GM15510 (cell line): ENCODE measurements around the gene HEXD.

Experiments used
- POLR2A ChIP-seq: IDR thresholded peaks from 3 replicates; pipeline ENCODE4 v1.6.1; 2011; ENCODE audit warnings: borderline replicate concordance; ENCODE audit not compliant: insufficient read length; ENCODE audit errors: extremely low read depth

Gene HEXD

DNA sequence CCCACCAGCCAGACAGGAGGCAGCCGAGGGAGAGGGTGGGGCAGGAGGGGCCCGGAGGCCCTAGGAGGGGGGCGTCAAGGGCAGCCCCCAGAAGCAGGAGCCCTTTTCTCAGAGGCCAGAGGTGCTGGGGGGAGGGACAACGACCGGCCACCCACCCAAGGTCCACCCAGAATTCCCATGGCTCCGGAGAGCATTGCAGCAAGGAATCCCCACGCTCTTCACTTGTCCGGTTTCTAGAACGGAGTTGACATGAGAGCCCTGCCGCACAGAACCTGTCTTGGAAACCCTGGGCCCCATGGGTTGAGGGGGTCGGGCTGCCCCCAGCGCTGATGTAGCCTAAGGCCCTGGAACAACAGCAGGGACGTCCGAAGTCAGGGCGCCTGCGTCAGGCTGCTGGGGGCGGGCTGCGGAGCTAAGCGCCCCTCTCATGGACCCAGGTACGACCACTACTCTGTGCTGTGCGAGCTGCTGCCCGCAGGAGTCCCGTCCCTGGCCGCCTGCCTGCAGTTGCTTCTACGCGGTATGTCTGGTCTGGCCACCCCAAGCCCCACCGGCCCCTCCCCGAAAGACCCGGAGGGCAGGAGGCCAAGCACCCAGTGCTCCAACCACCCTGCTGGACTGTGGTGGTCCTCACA lies 21.2 kb downstream of the HEXD start:
- peak; percentile 11 for TF ChIP-seq POLR2A

DNA sequence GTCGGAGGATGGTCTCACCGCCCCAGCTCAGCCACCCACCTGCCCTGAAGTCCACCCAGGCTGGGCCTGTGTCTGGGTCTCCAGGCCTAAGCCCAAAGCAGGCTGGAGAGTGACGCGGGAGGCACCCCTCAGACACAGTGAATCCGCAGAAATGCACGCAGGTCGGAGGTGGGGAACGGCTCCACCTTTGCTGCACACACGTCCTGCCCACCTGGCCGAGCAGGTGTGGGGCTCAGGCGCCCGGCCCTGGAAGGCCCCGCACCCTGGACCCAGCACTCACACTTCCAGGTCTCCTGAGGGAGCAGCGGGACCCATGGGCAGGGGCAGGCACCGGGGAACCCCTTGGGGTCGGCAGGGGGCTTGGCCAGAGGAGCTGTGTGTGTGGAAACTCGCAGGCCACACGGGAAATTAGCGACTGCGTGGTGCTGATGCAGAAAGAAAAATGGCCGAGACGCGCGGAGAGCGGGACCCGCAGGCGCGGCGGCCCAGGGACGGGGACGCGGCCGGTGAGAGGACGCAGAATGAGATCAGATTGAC lies 21.8 kb downstream of the HEXD start:
- no peak for TF ChIP-seq POLR2A

DNA sequence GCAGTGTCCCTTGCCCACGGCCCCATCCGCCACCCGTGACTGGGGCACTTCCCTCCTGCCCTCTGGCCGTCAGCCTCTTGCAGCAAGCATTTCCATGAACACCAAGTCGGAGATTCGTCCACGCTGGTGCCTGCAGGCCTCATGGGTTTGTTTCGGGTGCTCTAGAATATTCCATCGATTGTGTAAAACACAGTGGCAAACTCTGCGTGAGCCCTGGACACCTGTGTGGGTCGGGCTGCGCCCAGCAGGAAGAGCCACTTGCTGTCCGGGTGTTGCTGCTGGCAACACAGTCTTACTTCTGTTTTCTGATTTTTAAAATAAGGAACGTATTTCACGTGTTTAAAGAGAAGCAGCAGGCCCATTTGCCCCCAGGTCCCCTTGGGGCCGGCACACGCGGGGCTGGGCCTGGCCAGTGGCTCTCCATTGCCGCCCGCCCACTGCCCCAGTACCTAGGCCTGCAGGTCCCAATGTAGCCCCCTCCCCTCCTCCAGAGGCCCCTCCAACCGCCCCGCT lies 22.4 kb downstream of the HEXD start:
- peak; percentile 25 for TF ChIP-seq POLR2A

DNA sequence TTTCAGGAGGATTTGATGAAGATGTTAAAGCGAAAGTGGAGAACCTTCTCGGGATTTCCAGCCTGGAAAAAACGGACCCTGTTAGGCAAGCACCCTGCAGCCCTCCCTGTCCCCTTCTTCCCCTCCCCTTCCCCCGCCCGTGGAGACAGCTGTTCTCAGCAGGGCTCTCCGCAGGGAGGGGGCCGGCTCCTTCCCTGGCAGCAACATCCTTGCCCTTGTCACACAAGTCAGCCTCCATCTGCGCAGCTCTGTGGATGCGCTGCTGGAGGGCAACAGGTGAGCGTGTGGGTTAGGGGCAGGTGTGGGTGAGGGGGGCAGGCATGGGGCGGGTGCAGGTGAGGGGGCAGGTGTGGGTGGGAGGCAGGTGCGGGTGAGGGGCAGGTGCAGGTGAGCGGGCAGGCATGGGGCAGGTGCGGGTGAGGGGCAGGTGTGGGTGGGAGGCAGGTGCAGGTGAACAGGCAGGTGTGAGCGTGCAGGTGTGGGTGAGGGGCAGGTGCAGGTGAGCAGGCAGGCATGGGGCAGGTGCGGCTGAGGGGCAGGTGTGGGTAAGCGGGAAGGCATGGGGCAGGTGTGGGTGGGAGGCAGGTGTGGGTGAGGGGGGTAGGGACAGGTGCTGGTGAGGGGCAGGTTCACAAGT lies 23.0 kb downstream of the HEXD start:
- TF ChIP-seq POLR2A, result peak; percentile 12

DNA sequence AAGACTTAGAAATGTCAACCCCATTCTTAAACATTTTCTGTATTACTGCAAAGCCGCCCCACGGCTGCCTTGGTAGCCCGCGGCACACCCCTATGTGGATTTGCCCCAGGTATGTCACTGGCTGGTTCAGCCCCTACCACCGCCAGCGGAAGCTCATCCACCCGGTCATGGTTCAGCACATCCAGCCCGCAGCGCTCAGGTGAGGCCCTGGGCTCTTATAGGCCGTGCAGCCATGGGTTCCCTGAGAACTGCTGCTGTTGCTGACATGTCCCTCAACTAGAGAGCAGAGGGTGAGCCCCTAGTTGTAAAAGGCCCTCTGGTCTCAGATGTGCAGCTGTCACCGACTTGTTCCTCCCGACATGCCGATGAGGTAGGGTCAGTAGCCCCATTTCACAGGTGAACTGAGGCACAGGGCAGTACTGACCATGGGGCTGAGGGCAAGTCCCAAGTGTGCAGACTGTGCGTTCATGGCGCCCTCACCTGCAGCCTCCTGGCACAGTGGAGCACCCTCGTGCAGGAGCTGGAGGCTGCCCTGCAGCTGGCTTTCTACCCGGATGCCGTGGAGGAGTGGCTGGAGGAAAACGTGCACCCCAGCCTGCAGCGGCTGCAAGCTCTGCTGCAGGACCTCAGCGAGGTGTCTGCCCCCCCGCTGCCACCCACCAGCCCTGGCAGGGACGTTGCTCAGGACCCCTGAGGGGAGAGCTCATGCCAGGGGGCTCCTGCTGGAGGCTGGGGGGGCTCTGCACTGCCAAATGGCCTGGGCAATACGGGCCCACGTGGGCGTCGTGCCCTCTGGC lies 23.7 kb downstream of the HEXD start:
- peak; percentile 44 for TF ChIP-seq POLR2A

DNA sequence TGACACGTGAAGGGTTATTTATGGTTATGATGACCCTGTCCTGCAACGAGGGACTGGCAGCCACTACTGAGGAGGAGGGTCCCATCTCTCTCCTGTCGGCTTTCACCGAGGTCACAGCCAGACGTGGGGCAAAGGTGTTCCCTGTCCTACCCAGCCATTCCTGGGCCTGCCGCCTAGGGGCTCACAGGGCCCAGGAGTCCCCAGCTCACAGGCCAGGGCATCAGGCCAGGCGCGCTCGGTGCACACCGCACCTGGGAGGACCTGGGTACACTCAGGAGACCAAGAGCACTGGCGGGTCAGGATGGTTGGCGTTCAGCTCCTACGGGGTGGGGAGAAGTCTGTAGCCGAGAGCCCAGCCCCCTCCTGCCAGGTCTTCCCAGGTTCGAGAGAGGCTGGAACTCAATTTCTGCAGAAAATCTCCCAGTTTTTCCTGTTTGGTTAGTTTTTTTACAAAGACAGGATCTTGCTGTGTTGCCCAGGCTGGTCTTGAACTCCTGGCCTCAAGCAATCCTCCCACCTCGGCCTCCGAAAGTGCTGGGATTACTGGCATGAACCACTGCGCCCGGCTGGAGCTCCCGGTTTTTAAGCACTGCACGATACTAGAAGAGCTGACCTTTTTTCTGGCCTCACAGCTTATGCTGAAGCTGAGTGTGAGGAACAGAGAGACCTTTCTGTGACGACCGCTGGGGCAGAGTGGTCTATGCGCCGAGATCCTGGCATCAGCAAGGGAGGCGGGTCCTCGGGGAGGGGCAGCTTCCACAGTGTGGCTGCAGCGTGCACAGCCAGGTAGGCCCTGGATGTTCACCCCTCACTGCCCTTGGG lies 24.7 kb downstream of the HEXD start:
- TF ChIP-seq POLR2A, result no peak

DNA sequence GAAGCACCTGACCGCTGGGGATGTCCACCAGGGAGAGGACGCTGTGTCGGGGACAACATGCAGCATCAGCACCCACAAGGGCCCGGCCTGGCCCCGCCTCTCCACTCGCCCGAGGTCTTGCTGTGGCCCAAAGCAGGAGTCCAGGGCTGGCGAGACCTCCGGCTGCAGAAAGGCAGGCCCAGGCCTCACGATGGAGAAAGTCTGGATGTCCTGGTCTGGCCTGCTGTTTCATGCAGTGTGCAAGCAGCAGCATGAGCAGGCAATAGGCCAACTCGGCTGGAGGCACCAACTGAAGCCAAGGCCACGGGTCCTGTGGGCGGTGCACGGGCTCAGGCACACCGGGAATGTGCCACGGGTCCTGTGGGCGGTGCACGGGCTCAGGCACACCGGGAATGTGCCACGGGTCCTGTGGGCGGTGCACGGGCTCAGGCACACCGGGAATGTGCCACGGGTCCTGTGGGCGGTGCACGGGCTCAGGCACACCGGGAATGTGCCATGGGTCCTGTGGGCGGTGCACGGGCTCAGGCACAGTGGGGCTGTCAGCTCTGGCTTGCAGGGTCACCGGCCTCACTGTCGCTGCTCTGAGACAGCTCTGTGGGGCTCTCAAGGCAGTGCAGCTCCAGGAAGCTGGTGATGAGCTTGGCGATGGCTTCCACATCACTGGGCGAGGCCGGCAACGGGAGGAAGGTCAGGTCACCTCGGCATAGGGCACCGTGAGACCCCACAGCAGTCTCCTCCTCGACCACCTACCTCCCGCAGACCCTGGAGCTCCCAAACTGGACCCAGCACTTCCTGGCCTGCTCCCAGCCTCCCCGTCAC lies 25.5 kb downstream of the HEXD start:
- TF ChIP-seq POLR2A, result peak; percentile 9

DNA sequence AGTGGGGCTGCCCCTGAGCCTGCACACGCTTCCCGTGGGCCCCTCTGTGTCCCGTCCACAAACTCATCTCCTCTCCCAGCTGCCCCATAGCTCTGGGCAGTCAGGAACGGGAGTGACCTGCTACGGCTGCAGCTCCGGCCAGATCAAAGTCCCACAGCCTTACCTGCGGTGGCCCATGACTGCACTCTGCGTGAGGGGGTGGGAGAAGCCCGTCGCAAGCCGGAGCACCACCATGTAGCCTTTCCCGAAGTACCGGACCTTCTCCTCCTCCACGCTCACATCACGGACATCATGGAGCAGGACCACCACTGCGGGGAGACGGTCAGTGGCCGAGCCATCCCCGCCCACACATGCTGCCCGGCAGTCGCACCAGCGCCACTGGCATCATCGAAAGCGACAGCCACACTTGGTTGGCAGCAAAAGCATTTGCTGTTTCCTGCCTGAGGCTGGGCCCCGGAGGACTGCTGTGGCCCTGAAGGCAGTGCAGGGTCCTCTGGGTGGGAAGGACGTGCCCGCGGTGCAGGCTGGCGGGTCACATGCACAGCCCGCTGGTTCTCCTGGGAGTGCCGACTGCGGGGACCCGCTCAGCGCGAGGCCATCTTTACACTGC lies 26.2 kb downstream of the HEXD start:
- peak; percentile 0 for TF ChIP-seq POLR2A

DNA sequence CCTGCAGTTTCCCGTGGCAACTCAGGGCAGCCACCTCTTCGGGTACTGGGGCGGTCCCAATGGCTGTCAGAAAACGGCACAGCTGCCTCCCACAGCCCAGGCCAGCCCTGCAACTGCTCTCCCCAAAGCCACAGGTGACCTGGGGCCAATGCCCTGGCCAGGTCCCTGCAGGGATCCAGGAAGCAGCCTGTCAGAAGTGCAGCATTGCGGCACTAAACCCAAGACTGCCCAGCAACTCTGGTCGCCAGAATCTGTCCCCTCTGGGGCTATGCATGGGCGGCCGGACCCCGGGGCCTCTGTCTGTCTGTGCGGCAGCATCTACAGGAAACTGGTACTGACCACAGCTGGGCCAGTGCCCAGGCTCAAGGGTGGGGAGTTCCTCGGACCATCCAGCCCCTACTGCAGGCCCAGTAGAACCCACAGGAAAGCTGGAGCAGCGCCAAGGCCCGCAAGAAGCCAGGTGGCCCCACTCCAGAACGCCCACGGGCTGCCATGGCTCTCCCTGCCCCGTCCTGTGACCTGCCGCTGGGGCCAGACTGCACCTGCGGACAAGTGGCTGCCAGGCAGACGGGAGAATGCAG lies 26.9 kb downstream of the HEXD start:
- no peak for TF ChIP-seq POLR2A

DNA sequence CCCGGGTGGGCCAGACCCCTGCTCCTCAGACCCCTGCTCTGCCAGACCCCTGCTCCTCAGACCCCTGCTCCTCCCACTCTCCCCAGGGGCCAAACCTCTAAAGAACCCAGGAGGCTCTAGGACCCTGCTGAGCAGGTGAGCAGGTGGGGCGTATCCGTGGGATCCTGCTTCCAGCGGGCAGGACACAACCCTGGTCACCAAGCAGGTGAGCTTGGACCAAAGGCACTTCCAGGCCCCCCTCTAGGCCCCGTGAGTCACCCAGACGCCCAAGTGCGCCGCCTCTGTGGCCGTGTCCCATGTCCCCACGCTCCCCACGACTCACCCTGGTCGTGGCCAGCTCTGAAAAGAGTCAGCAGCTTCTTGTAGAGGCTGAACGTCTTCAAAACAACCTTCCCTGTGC lies 27.4 kb downstream of the HEXD start:
- TF ChIP-seq POLR2A, result no peak

DNA sequence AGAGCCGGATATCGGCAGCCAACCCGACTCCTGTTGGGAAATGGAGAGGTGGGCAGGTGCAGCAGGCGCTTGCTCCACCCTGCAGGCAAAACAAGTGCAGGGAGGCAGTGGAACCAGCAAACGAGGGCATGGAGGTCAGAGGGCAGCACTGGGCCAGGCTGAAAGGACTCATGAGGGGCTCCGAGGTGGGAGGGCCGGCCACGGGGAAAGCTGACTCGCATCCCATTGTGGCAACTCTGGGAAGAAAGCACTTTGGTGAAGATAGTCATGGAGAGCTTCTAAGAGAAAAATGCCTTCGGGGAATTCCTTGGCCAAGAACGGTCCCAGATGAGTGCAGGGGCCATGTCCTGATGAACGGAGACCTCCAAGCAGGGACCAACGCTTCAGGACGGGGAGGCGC lies 28.0 kb downstream of the HEXD start:
- TF ChIP-seq POLR2A, result no peak

DNA sequence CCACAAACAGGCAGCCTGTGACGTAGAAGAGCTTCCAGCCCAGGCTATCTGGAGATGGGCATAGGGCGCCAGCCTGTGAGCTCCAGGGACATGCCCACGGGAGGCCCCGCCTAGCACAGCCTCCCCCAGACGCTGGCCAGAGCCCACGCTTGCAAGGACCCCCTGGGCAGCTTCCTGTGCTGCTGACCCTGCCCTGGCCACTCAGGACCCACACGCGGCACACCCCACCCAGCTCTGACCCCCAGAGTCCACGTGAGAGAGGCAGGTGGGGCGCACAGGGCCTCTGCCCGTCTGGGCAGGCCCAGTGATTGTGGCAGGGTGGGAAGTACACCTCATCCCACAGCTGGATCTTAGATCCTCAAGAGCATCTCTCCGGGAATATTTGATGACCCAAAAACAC lies 28.5 kb downstream of the HEXD start:
- TF ChIP-seq POLR2A, result no peak

DNA sequence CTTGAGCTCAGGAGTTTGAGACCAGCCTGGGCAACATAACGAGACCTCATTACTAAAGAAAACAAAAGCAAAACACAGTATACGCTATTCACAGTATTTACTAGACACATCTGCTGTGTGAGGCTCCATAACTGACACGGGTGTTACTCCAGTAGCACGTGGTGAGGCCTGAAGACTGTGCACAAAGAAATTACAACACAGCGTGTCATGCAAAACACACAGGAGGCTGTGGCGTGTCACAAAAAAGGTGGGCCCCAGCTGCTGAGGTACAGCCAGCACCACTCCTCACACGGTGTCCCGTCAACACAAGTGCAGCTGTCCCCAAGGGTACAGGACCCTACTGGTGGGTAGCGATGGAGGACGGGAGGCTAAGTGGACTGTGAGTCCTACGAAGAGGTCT lies 29.7 kb downstream of the HEXD start:
- TF ChIP-seq POLR2A, result no peak
